ENCODE measurements around the gene DICER1. TPM values are rescaled to one million over a fixed set of nuclear protein-coding genes. Genes with fewer than 3 reads are reported as not detected.

Gene DICER1
- polyA plus RNA-seq, 4 donors, result 39.7 to 63.0 (median 59.4) TPM

GRCh38 chr14:95126906-95127530 lies 30.3 kb downstream of the DICER1 start:
- DNase-seq (ENCODE audit: low read depth in 4 of 4, low spot score in 3 of 4), result no peak

GRCh38 chr14:95125915-95126314 lies 31.4 kb downstream of the DICER1 start:
- DNase-seq (ENCODE audit: low read depth in 4 of 4, low spot score in 3 of 4), result no peak

- peak in 1 of 4 donors; percentile 27 for DNase-seq (ENCODE audit: low read depth in 4 of 4, low spot score in 3 of 4)
These were observed 32.1 kb downstream of the DICER1 start for GRCh38 chr14:95125221-95125620.

GRCh38 chr14:95123891-95124579 lies 33.3 kb downstream of the DICER1 start:
- DNase-seq (ENCODE audit: low read depth in 4 of 4, low spot score in 3 of 4), result no peak

DNA sequence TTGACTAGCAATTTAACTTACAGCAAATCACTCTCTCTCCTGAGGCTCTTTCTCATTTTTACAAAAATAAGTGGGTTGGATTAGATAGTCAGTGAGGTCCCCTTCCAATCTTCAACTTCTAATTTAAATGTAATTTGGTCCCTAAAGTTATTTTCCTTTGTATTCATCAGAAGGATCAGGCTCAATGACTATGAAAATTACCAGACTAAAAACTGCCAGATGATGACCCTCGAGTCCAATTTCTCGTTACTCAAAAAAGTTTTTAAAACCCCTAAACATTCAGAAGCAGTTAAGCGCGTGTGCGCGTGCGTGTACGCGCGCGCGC lies 34.7 kb downstream of the DICER1 start:
- DNase-seq (ENCODE audit: low read depth in 4 of 4, low spot score in 3 of 4), result no peak

- no peak for DNase-seq (ENCODE audit: low read depth in 4 of 4, low spot score in 3 of 4)
These were observed 35.3 kb downstream of the DICER1 start for GRCh38 chr14:95121911-95122620.

GRCh38 chr14:95119336-95119735 lies 38.0 kb downstream of the DICER1 start:
- no peak for DNase-seq (ENCODE audit: low read depth in 4 of 4, low spot score in 3 of 4)

DNA sequence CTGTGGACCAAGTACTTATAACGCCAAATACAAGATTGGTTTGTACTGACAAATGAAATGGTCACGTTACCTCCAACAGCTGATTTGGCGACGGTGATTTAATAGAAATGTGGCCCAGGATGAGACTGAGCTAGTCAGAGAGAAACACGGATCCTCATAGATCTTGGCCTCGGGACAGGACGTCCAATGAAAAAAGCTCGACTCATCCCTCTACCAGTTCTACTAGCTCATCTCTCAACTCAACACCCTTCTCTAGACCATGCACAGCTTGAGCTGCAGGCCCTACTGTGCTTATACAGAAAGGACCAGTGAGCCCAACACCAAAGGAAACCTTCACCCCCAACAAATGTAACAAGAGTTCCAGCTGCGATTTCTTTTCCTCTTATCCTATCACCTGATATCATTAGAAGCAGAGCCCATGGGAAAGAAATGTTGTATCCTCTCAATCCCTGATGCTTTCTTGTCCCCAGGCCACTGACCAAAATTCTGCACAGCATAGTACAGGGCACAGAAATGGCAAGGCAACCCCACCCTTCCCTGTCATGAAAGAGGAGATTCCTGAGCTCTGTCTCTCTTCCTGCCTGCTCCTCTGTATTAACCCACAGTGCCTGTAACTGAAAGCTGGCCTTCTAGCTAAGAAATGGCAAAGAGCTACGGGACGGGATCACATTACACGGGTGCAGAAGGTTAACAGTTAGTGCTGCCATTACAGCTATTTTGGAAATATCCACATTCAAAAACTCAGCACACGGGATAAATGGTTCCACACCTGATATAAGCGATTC lies 39.2 kb downstream of the DICER1 start:
- no peak for DNase-seq (ENCODE audit: low read depth in 4 of 4, low spot score in 3 of 4)

- DNase-seq (ENCODE audit: low read depth in 4 of 4, low spot score in 3 of 4), result no peak
These were observed 43.9 kb downstream of the DICER1 start for GRCh38 chr14:95113476-95113875.

- no peak for DNase-seq (ENCODE audit: low read depth in 4 of 4, low spot score in 3 of 4)
These were observed 45.7 kb downstream of the DICER1 start for GRCh38 chr14:95111507-95112164.

DNA sequence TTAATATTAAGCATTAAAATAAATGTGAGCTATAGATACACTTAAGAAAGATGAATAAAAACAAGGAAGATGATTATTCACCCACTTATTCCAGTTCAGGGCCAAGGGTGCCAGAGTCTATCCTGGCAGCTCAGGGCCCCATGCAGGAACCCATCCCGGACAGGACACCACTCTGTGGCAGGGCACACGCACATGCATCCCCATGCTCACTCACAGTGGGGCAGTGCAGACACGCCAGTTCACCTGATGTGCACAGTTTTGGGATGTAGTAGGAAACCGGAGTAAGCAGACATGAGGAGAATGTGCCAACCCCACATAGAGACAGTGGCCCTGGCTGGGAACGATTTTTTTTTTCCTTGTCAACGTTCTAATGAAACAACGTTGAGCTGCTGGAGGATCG lies 47.2 kb downstream of the DICER1 start:
- no peak for DNase-seq (ENCODE audit: low read depth in 4 of 4, low spot score in 3 of 4)

- DNase-seq (ENCODE audit: low read depth in 4 of 4, low spot score in 3 of 4), result no peak
These were observed 49.6 kb downstream of the DICER1 start for GRCh38 chr14:95107711-95108110.

DNA sequence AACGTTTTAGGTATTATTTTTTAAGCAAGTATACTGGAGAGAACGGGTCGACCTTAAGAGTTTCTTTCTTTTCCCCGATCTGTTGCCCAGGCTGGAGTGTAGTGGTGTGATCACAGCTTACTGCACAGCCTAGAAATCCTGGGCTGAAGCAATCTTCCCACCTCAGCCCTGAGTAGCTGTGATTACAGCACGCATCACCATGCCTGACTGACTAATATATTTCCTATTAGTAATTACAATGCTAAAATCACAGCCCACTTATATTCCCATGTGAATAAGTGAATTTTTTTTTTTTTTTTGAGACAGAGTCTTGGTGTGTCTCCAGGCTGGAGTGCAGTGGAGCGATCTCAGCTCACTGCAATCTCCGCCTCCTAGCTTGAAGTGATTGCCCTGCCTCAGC lies 50.4 kb downstream of the DICER1 start:
- DNase-seq (ENCODE audit: low read depth in 4 of 4, low spot score in 3 of 4), result no peak

DNA sequence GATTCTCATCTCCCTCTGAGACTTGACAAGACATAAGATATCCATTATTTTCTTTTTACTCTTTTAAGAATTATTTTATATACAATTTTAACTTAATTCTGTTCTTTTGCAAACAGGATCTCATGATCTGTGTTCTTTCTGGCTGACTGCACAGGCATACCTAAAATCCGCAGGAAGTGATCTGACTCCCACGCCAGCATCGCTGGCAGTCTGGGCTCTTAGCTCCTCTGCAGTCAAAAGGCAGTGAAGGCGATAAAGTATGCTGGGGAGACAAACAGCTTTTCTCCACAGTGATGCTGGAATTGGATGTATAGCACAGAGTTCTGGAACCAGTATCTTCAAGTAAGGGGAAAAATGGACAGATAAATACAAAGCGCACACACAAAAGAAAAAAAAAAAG lies 52.4 kb downstream of the DICER1 start:
- DNase-seq (ENCODE audit: low read depth in 4 of 4, low spot score in 3 of 4), result no peak

GRCh38 chr14:95102680-95103044 lies 54.7 kb downstream of the DICER1 start:
- DNase-seq (ENCODE audit: low read depth in 4 of 4, low spot score in 3 of 4), result no peak

GRCh38 chr14:95101736-95102679 lies 55.3 kb downstream of the DICER1 start:
- DNase-seq (ENCODE audit: low read depth in 4 of 4, low spot score in 3 of 4), result no peak

DNA sequence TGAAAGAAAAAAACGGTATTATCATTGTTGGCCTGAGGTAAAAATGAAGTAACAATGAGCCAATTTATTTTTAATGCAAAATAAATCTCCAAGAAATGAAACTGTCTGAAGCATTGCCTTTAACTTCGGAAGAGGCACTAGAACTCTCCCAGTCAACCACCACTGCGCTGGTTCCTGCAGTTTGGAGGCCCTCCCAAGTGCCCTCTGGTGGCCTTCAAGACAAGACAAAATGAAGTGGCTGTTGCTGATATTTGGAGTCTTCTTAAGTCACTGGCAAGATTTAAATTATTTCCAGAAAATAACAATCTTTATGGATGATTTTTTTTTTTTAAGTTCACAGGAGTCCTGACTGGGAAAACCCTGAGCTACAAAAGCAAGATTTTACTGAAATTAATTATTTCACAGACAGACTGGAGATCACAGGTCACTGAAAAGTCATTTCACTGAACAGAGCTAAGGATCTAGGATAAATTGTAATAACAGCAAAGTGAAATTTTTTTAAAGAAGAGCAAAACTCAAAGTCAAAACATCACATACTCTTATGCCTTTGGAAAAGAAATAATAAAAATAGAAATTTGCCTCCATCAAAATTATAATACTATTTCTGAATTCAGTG lies 58.2 kb downstream of the DICER1 start:
- DNase-seq (ENCODE audit: low read depth in 4 of 4, low spot score in 3 of 4), result peak; percentile 14 to 41 (median 24)

DNA sequence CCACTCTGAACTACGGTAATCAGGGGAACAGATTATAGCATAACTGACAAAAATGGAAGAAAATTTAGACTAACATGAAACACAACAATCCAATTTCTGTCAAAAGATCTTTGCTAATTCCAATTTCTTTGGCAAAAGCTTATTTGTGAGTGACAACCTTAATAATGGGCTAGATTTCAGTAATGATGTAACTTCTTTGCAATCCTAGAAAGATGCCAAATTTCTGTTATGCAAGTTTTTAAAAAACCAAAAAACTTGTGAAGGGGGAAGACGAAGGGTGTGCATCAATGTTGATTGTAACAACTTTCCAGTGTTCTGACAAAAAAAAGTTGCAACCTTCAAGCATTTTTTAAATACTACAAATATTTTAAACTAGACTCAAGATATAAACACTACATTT lies 59.9 kb downstream of the DICER1 start:
- DNase-seq (ENCODE audit: low read depth in 4 of 4, low spot score in 3 of 4), result no peak

- DNase-seq (ENCODE audit: low read depth in 4 of 4, low spot score in 3 of 4), result no peak
These were observed 60.9 kb downstream of the DICER1 start for GRCh38 chr14:95096476-95096875.
